GM12873 (cell line): ENCODE results near the gene SOX10.

Experiments
- CTCF ChIP-seq: IDR thresholded peaks from 2 replicates; pipeline ENCODE4 v1.5.1; 2012; ENCODE audit warnings: low read depth, mild to moderate bottlenecking, moderate library complexity, low read length, control low read depth; ENCODE audit not compliant: insufficient read depth; ENCODE audit errors: missing control alignments

SOX10 gene

DNA sequence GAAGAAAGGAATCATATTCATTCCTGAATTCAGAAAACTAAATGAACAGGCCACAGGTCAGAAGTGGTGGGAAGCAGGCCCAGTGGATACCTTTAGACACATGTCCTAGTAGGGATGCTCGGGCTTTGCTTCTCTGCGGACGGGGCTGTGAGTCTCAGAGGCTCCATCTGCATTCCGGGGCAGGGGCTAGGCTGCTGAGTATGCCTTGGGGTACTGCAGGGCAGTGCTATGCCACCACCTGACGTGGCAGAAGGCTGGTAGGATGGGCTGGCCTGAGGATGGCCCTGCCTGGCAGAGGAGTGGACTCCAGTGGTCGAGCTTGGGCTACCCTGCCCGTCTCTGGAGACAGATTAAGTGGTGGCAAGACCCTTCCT is 40.5 kb downstream of the SOX10 start:
- no peak for TF ChIP-seq CTCF

DNA sequence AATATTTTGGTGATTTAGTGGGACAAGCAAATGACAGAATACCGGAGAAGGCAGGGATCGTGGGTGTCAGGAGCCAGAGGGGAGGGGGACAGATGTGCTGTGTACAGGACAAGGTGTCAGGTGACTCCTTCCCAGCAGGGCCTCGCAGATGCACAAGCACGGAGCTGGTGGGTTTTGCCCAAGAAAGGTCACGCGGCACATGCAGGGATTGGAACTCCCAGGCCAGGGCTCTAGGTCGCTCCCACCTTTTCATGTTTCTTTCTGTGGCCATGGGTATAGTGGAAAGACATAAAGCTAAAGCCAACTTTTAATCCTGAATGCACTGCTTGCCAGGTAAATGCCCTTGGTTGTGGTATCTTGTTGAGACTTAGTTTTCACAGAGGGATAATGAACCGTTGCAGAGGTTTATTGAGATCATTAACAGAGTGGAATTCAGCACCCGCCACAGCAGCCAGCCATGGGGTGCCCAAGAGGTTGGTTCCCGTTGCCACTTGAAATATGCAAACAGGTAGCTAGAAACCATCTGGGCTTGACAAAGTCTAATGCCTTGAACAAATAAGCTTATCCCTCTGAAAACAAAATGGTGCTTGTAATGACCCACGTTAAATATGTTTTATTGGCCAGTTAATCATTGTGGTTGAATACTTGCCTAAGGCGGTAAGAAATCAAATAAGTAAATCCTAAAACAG is 41.1 kb downstream of the SOX10 start:
- TF ChIP-seq CTCF, result no peak

DNA sequence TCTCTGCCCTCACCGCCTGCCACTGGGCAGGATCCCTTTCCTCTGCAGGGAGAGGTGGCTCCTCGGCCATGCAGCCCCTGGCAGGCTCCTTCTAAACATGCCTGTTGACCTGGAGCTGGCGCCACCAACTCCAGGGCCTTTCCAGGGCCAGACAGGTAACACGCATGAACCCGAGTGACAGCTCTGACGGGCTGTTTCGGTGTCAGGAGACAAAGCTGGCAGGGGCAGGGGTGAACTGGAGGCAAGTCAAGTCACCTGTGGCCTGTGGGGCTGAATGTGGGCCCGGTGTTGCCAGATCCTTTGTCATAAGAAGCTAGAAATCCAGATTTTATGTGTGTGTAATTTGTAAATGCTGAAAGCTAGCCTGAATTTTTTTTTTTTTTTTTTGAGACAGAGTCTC is 42.2 kb downstream of the SOX10 start:
- no peak for TF ChIP-seq CTCF

- no peak for TF ChIP-seq CTCF
Measured at GRCh38 chr22:37940698-37941376, 43.5 kb downstream of the SOX10 start.

GRCh38 chr22:37933711-37934376 is 50.5 kb downstream of the SOX10 start:
- TF ChIP-seq CTCF, result peak; percentile 99

GRCh38 chr22:37932821-37933578 is 51.4 kb downstream of the SOX10 start:
- TF ChIP-seq CTCF, result no peak

DNA sequence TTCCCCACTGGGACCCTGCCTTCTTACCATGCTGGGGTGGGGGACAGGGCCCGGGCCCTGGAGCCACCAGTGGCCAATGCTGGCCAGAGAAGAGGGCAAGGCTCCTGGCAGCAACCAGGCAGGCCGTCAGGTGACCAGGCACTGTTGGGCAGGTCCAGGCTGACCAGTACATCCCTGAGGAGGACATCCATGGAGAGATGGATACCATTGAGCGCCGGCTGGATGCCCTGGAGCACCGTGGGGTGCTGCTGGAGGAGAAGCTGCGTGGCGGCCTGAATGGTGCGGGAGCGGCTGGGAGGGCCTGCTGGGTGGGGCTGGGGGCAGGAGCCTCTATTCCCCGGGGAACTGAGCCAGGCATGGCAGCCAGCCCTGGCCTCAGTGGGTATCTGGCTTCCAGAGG is 52.0 kb downstream of the SOX10 start:
- no peak for TF ChIP-seq CTCF
